ENCODE data around the gene LRRC3.

Gene LRRC3

DNA sequence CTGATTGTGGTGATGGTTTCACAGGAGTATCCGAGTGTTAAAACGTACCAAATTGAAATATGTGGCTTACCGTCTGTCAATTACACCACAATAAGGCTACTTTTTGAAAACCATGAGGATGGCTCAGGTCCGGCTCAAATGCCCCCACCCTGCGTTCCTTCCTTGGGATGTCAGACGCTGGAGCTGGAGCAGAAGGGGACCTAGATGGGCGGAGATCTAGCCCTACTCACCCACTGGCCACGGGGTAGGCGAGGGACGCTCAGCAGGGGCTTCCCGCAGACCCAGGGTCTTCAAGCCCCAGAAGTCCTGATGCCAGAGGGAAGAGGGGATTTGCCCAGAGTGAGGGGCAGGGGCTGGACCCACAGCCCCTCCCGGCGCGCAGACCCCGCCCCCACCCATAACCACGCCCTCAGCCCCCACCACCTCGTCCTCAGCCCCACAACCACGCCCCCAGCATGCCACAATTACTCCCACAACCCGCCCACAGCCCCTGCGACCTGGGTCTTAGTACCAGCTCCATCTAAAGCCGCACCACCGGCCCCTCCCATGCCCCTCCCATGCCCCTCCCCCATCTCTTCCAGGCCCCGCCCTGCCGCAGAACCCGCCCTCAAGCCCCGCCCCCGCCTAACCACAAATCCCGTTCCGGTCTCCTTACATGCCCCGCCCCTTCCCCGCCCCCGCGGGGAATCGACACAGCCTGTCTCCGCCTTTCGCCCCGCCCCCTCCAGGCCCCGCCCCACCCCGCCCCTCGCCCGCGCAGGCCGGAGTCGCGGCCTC lies at the start of gene LRRC3:
TSS of gene LRRC3 (plus strand) at position 764 of the 777 bp plus-strand sequence. CDS start 1,135 bp downstream, outside the sequence.
- peak; percentile 98 for DNase-seq (ENCODE audit: low spot score)
- TF ChIP-seq CTCF (IDR thresholded peaks at IDR 0.05; ENCODE audit: extremely low read depth, insufficient read depth, missing control alignments): no peak
- in situ Hi-C loops (cut with MboI; ENCODE audit: low pct_unique_long_range_greater_than_20kb, low sequenced_read_pairs, unreplicated experiment): loop anchor here (25.0 kb wide), 1 partner anchor 368 kb away; no protein-coding TSS in a partner anchor

GRCh38 chr21:44405948-44406872 lies 49.1 kb upstream of the LRRC3 start:
- no peak for TF ChIP-seq CTCF (IDR thresholded peaks at IDR 0.05; ENCODE audit: extremely low read depth, insufficient read depth, missing control alignments)
- in situ Hi-C loops (cut with MboI; ENCODE audit: low pct_unique_long_range_greater_than_20kb, low sequenced_read_pairs, unreplicated experiment): loop anchor here (10.0 kb wide), 1 partner anchor 61 kb away; no protein-coding TSS in a partner anchor
- DNase-seq (ENCODE audit: low spot score): no peak

GRCh38 chr21:44406953-44407352 lies 48.4 kb upstream of the LRRC3 start:
- DNase-seq (ENCODE audit: low spot score): no peak
- TF ChIP-seq CTCF (IDR thresholded peaks at IDR 0.05; ENCODE audit: extremely low read depth, insufficient read depth, missing control alignments): no peak
- in situ Hi-C loops (cut with MboI; ENCODE audit: low pct_unique_long_range_greater_than_20kb, low sequenced_read_pairs, unreplicated experiment): loop anchor here (10.0 kb wide), 1 partner anchor 62 kb away; no protein-coding TSS in a partner anchor

DNA sequence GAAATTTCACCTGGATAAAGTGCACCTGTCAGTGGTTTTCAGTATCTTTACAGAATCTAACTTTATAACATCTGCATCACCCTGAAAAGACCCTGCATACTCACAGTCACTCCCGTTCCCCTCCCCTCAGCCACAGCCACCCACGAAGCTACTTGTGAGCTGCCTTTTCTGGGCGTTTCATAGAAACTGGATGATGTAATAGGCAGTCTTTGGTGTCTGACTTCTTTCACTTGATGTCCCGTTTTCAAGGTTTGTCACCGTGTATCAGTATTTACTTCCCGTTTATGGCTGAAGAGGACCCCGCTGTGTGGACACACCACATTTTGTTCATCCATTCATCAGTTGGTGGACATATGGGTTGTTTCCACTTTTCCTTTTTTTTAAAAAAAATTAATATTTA lies 47.8 kb upstream of the LRRC3 start:
- no peak for TF ChIP-seq CTCF (IDR thresholded peaks at IDR 0.05; ENCODE audit: extremely low read depth, insufficient read depth, missing control alignments)
- peak; percentile 71 for DNase-seq (ENCODE audit: low spot score)
- in situ Hi-C loops (cut with MboI; ENCODE audit: low pct_unique_long_range_greater_than_20kb, low sequenced_read_pairs, unreplicated experiment): loop anchor here (10.0 kb wide), 1 partner anchor 63 kb away; no protein-coding TSS in a partner anchor

- in situ Hi-C loops (cut with MboI; ENCODE audit: low pct_unique_long_range_greater_than_20kb, low sequenced_read_pairs, unreplicated experiment): loop anchor here (10.0 kb wide), 1 partner anchor 63 kb away; no protein-coding TSS in a partner anchor
- no peak for DNase-seq (ENCODE audit: low spot score)
- no peak for TF ChIP-seq CTCF (IDR thresholded peaks at IDR 0.05; ENCODE audit: extremely low read depth, insufficient read depth, missing control alignments)
Observed at GRCh38 chr21:44408226-44408625, 47.1 kb upstream of the LRRC3 start.

DNA sequence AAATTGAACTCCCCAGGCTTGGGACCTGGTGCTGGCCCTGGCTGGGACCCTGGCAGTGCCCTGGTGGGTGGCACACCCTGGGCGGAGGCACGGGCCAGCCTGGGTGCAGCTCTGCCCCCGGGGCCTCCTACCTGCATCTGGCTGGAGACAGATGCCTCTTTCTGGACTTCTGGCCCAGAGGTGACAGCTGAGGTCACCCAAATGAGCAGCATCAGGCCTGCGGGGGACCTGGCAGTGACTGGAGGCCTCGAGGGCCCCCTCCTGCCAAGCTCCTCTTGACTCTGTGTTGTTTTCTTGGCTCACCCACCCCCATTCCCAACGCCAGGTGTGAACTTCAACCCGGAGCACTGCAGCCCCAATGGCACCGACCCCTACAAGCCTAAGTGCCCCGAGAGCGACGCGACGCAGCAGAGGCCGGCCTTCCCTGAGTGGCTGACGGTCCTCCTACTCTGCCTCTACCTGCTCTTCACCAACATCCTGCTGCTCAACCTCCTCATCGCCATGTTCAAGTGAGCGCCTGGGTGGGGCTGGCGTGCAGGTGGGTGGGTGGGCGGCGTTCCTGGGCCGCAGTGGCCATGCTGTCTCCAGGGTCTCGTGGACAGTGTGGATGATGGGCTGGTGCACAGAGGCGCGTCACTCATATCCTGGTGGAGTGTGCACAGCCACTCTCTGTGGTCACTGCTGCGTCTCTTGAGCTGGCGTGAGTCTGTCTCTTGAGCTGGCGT lies 41.6 kb upstream of the LRRC3 start:
- TF ChIP-seq CTCF (IDR thresholded peaks at IDR 0.05; ENCODE audit: extremely low read depth, insufficient read depth, missing control alignments): no peak
- in situ Hi-C loops (cut with MboI; ENCODE audit: low pct_unique_long_range_greater_than_20kb, low sequenced_read_pairs, unreplicated experiment): no loop called here
- DNase-seq (ENCODE audit: low spot score): no peak
